ENCODE data around the gene HHEX. TPM values are rescaled to one million over a fixed set of nuclear protein-coding genes. Genes with fewer than 3 reads are reported as not detected.
A peak's percentile ranks its signal among the peaks of the same experiment; 100 is the strongest.

Gene HHEX
- total and polyA plus RNA-seq, 8 donors: 17.6 to 71.2 (median 24.6) TPM

DNA sequence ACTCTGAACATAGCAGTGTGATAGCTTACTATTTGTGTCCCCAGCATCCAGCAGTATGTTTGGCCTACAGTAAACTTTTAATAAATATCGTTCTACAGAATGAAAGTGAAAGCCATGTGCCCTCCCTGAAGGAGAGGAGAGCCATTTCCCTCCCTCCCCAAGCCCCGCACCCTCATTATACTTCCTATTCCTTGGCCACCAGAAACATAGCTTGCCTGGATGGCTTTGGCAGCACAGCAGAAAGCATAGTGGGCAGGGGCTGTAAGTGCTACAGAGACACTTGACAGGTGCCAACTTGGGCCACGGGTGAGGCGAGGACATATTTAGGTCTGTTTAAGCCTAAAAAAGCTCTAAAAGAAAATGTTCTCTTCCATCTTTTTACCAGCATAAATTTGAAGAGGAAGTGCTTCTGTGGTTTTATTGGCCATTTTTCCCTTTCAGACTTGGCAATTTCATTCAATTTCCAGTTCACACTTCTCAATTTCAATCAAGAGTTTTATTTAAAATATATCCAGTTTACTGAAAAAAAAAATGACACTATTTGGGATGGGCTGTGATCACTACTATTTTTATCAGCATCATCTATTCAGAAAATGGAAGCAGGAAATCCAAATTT, 12.7 kb downstream of the HHEX start:
- intact Hi-C loops (cut with DNase I): no loop called here
- H3K4me1 ChIP-seq: peaks cover 4 to 11% (median 7%) of the 10 kb centered on the region in 3 donors
- no peaks in the 10 kb centered on the region for H3K36me3 ChIP-seq
- DNase-seq: no peak
- no peak for FAIRE-seq
- 78 to 79% methylated on average over 4 of the region's 4 CpGs for WGBS, 2 donors
- no peak overlapping the region for H3K27ac ChIP-seq
- H3K27me3 ChIP-seq: no peaks in the 10 kb centered on the region
- TF ChIP-seq, protein P1, sequence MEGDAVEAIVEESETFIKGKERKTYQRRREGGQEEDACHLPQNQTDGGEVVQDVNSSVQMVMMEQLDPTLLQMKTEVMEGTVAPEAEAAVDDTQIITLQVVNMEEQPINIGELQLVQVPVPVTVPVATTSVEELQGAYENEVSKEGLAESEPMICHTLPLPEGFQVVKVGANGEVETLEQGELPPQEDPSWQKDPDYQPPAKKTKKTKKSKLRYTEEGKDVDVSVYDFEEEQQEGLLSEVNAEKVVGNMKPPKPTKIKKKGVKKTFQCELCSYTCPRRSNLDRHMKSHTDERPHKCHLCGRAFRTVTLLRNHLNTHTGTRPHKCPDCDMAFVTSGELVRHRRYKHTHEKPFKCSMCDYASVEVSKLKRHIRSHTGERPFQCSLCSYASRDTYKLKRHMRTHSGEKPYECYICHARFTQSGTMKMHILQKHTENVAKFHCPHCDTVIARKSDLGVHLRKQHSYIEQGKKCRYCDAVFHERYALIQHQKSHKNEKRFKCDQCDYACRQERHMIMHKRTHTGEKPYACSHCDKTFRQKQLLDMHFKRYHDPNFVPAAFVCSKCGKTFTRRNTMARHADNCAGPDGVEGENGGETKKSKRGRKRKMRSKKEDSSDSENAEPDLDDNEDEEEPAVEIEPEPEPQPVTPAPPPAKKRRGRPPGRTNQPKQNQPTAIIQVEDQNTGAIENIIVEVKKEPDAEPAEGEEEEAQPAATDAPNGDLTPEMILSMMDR (IDR thresholded peaks at IDR 0.05): no peak
- no peak for ATAC-seq
- no peak overlapping the region for H3K4me3 ChIP-seq
- H3K9me3 ChIP-seq: no peaks in the 10 kb centered on the region

DNA sequence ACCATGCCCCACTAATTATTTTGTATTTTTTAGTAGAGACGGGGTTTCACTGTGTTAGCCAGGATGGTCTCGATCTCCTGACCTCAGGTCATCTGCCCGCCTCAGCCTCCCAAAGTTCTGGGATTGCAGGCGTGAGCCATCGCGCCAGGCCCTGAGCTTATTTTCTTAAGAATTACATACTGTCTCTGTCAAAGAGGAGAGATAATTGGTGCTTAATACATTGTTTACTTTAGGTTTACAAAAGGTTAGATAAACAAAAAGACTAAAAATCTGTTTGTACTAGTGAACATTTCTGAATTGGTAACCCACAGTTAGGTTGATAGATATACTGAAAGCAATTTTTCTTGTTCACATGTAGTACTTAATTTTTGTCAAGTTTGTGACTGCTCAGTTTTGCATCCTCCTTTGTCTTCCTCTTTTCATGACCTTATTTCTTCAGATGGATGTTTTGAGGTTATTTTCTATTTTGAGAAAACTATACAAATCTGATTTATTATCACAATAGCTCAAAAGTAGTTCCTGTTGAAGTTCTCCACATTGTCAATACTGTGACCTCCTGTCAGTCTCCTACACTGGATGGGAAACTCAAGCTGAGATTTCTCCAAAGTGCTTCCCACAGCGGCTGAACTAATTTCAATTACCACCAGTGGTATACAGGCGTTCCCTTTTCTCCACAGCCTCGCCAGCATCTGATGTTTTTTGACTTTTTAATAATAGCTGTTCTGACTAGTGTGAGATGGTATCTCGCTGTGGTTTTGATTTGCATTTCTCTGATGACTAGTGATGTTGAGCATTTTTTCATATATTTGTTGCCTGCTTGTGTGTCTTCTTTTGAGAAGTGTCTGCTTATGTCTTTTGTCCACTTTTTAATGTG, 22.5 kb downstream of the HHEX start:
- DNase-seq (no peak), FAIRE-seq (no peak), ATAC-seq (no peak)
- H3K4me3 ChIP-seq: no peak overlapping the region
- TF ChIP-seq, protein P1 (IDR thresholded peaks at IDR 0.05): no peak
- 89 to 95% methylated on average over 10 of the region's 10 CpGs for WGBS, 2 donors
- intact Hi-C loops (cut with DNase I): no loop called here
- H3K9me3 ChIP-seq: no peaks in the 10 kb centered on the region
- H3K4me1 ChIP-seq: no peaks in the 10 kb centered on the region
- no peaks in the 10 kb centered on the region for H3K27me3 ChIP-seq
- no peaks in the 10 kb centered on the region for H3K36me3 ChIP-seq
- H3K27ac ChIP-seq: no peak overlapping the region

DNA sequence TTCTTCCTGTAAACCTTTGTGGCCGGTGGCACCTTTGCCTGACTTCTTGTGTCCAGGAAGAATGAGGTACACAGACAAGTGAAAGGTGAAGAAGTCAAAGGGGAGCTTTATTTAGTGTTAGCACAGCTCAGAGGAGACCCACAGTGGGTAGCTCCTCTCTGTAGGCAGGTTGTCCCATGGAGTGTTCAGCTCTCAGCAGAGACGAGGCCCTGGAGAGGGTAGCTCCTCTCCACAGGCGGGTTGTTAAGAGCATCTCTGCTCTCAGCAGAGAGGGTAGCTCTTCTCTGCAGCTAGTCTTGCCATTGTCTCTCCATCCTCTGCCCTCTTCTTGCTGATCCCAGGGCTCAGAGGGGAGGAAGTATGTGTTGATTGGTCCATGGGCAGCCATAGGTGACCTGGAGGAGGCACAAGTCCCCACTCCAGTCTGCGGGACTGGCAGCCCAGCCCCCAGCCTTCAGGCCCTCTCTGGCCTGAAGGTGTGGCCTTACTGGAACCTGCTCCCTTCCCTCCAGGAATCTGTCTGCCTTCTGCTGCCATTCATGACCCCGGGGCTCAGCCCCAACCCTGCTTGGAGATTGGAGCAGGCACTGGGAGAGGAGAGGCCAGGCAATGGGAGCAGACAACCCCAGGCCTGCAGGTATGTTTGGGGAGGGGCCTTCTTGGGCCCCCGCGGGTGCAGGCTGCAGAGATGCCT, 24.5 kb downstream of the HHEX start:
- Histone ChIP-seq H3K27ac (no peak overlapping the region), H3K9me3 (no peaks in the 10 kb centered on the region), H3K4me1 (no peaks in the 10 kb centered on the region), H3K36me3 (no peaks in the 10 kb centered on the region), H3K27me3 (no peaks in the 10 kb centered on the region), H3K4me3 (no peak overlapping the region)
- no peak for FAIRE-seq
- TF ChIP-seq, protein P1 (IDR thresholded peaks at IDR 0.05): no peak
- no peak for DNase-seq
- WGBS, 2 donors: 86 to 98% methylated on average over 7 of the region's 7 CpGs
- ATAC-seq: no peak
- intact Hi-C loops (cut with DNase I): no loop called here

DNA sequence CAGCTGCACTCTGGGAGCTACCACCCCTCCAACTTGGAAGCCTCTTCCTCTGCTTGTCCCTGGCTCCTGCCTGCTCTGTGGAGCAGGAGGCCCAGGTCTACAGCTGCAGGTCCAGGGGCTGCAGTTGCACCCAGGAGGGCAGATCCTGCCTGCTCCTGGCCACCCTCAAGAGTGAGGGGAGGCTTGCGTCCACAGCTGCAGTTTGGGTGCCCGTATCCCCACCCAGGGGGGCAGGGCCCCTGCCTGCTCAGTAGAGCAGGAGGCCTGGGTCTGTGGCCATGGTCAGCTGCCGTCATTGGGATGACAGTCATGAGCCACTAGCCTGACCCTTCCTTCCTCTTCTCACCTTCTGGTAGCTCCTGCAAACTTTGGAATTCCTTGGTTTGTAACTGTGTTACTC, 25.1 kb downstream of the HHEX start:
- no peaks in the 10 kb centered on the region for H3K27me3 ChIP-seq
- ATAC-seq (no peak), FAIRE-seq (no peak), DNase-seq (peak in 1 of 6 donors; percentile 57)
- no peak overlapping the region for H3K27ac ChIP-seq
- no peaks in the 10 kb centered on the region for H3K36me3 ChIP-seq
- TF ChIP-seq, protein P1 (IDR thresholded peaks at IDR 0.05): no peak
- H3K4me3 ChIP-seq: no peak overlapping the region
- H3K9me3 ChIP-seq: no peaks in the 10 kb centered on the region
- WGBS, 2 donors: 90 to 95% methylated on average over 3 of the region's 3 CpGs
- H3K4me1 ChIP-seq: no peaks in the 10 kb centered on the region
- intact Hi-C loops (cut with DNase I): no loop called here

Data from pancreas (tissue), 10 donors.